ENCODE results near the gene NDRG2.

DNA sequence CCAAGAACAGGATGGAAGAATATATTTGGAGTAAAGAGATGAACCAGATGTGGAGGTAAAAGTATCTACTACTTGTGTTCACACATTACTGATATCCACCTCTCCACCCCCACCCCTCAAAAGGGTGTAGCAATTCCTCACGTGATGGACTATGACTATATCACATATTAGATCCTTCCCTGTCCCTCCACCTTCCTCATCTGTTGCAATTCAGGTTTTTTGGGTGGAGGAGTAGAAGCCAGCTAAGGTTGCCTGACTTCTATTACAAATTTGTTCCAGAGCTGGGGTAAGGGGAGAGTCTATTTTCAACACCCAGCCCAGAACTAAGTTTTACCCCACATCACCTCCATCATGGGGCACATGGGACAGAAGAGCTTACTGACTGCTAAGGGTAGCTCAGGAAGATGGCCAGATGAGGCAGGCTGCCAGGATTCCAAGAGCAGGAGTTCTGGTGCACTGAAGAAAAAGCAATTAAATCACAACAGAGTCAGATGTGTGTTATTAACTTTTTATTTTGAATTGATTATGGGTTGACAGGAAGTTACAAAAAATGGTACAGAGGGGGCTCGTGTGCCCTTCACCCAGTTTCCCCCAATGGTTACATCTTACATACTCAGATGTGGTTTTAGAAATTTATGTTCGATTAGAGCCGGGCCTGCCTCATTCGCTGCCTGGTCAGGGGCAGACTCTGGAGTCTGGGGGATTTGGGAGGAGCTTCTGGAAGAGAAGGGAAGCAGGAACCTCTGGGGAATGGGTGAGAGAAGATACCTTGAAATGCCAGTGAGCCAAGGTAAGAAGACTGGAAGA is 7.7 kb upstream of the NDRG2 start:
- TF ChIP-seq, protein P1, sequence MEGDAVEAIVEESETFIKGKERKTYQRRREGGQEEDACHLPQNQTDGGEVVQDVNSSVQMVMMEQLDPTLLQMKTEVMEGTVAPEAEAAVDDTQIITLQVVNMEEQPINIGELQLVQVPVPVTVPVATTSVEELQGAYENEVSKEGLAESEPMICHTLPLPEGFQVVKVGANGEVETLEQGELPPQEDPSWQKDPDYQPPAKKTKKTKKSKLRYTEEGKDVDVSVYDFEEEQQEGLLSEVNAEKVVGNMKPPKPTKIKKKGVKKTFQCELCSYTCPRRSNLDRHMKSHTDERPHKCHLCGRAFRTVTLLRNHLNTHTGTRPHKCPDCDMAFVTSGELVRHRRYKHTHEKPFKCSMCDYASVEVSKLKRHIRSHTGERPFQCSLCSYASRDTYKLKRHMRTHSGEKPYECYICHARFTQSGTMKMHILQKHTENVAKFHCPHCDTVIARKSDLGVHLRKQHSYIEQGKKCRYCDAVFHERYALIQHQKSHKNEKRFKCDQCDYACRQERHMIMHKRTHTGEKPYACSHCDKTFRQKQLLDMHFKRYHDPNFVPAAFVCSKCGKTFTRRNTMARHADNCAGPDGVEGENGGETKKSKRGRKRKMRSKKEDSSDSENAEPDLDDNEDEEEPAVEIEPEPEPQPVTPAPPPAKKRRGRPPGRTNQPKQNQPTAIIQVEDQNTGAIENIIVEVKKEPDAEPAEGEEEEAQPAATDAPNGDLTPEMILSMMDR (IDR thresholded peaks at IDR 0.05 in 2 of 3, conservative IDR thresholded peaks at IDR 0.05 in 1 of 3; ENCODE audit: borderline replicate concordance in 1 of 3, insufficient read depth in 1 of 3, low read depth in 2 of 3, low read length in 2 of 3): no peak
- no peak for TF ChIP-seq POLR2A (IDR thresholded peaks at IDR 0.05; ENCODE audit: borderline replicate concordance, extremely low read depth, insufficient read depth, insufficient read length)
- TF ChIP-seq ZNF274 (IDR thresholded peaks at IDR 0.05; ENCODE audit: low read depth, low read length): no peak
- TF ChIP-seq EZH2 (IDR thresholded peaks at IDR 0.05): no peak
- TF ChIP-seq RAD21 (IDR thresholded peaks at IDR 0.05; ENCODE audit: low read depth): no peak
- no peak for TF ChIP-seq POLR2AphosphoS5 (IDR thresholded peaks at IDR 0.05; ENCODE audit: low read depth, low read length)

All from HCT116 (cell line).